ENCODE measurements around the gene BOD1L1.

BOD1L1 gene

DNA sequence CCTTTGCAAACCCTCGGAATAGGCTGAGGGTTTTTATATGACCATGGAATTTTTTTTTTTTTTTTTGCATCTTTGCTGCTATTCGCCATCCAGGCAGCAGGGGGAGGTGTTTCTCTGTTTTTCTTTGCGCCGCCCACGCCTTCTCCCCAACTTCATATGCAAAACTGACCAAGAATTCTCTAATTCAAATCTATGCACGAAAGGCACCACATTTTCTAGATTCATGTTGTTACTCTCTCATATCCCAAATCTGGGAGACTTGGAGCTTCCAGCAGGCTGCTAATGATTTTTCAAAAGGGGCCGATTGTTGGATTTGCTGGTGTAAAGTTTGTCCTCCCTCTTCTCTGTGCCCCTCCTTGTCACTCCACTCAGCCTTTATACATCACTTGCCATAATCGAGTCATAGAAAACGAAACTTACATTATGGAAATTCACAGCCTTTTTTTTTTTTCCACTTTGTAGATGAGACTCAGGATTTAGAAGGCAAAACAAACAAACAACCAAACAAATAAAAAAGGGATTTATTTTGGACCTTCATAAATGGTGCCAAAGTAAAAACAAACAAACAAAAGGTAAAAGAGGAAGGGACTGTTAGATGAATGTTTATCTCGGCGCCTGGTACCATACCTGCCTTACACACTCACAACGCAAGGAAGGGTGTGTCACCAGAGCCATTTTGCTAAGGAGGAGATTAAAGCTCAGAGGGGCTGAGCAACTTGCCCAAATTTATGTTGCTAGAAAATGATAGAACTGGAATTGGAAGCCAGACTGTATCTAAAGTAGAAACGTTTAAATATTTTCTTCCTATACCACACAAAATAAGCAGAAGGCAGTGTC, 29.3 kb upstream of the BOD1L1 start (continued):
- TF ChIP-seq EGR2 (tag by site-specific recombination; IDR thresholded peaks at IDR 0.05; ENCODE audit: low read depth) (peak; percentile 27; the same call in 1 of the 2 replicates), SETDB1 (IDR thresholded peaks at IDR 0.05; ENCODE audit: insufficient read length, low read length) (peak; percentile 80), ZFHX2 (tag by site-specific recombination; conservative IDR thresholded peaks at IDR 0.05) (peak; percentile 66), ZNF654 (tag by site-specific recombination; IDR thresholded peaks at IDR 0.05; ENCODE audit: low read depth) (peak; percentile 78), GLI4 (tag by site-specific recombination; IDR thresholded peaks at IDR 0.05) (no peak), ZNF335 (tag by site-specific recombination; conservative IDR thresholded peaks at IDR 0.05) (0 out of 2 replicates have a peak, but pooled peaks have one; percentile 19), ZNF837 (tag by site-specific recombination; IDR thresholded peaks at IDR 0.05) (no peak), HOXA7 (CRISPR knock-in tag; IDR thresholded peaks at IDR 0.05; ENCODE audit: borderline replicate concordance) (no peak), ZNF701 (tag by site-specific recombination; IDR thresholded peaks at IDR 0.05) (no peak), ZFP37 (tag by site-specific recombination; IDR thresholded peaks at IDR 0.05) (no peak), ZNF416 (tag by site-specific recombination; IDR thresholded peaks at IDR 0.05) (no peak), YY2 (tag by site-specific recombination; IDR thresholded peaks at IDR 0.05) (no peak), ZNF510 (tag by site-specific recombination; IDR thresholded peaks at IDR 0.05; ENCODE audit: insufficient replicate concordance) (peak; percentile 22)
- TF ChIP-seq, protein P1, sequence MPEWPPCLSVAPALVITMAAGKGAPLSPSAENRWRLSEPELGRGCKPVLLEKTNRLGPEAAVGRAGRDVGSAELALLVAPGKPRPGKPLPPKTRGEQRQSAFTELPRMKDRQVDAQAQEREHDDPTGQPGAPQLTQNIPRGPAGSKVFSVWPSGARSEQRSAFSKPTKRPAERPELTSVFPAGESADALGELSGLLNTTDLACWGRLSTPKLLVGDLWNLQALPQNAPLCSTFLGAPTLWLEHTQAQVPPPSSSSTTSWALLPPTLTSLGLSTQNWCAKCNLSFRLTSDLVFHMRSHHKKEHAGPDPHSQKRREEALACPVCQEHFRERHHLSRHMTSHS (tag by site-specific recombination; IDR thresholded peaks at IDR 0.05): no peak
- TF ChIP-seq, protein P2, sequence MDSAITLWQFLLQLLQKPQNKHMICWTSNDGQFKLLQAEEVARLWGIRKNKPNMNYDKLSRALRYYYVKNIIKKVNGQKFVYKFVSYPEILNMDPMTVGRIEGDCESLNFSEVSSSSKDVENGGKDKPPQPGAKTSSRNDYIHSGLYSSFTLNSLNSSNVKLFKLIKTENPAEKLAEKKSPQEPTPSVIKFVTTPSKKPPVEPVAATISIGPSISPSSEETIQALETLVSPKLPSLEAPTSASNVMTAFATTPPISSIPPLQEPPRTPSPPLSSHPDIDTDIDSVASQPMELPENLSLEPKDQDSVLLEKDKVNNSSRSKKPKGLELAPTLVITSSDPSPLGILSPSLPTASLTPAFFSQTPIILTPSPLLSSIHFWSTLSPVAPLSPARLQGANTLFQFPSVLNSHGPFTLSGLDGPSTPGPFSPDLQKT (IDR thresholded peaks at IDR 0.05; ENCODE audit: borderline replicate concordance, low read depth, low read length): no peak

DNA sequence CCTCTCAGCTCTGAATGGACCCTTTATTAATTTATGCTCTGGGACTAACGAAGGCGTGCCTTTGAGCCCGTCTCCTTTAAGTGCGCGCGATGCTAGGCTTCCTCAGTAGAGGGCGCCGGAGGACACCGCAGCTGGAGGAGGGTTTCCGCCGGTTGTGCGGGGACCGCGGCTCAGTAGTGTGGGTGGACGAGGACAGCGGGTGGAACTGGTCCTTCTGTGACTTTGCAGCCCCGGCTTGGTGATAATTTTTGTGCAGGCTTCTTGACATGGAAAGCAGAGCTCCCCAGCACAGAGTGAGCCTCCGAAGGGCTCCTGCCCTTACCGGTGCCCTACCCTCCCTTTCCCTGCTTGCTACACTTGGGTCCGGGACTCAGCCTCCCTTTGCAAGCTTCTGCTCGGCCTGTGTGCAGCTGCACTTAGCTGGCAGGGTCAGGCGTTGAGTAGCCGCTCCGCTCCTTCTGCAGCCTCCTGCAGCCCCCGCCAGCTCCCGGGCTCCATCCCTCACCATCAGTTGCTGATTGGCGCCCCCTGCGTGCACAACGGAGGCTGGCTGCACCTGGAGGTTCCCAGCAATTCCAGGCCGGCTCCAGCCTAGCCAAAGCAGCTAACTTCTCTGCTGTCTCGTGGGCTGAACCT, 26.8 kb upstream of the BOD1L1 start:
- Histone ChIP-seq H3K36me3 (ENCODE audit: control insufficient read depth in 2 of 2, insufficient read depth in 1 of 2, low read length in 2 of 2) (no peaks in the 10 kb centered on the region), H3K4me3 (ENCODE audit: low read depth, low read length) (peak overlapping the region; percentile 39), H3K9me3 (ENCODE audit: control insufficient read depth, insufficient read depth, low read depth, low read length) (no peaks in the 10 kb centered on the region), H3K4me1 (ENCODE audit: control insufficient read depth, insufficient read depth, low read length) (no peaks in the 10 kb centered on the region), H3K27ac (ENCODE audit: extremely low read depth, low read depth, low read length) (no peak overlapping the region)
- ChIA-PET CTCF (interaction anchor here (0.5 to 3.0 kb wide), 34 partner anchors 8 to 1817 kb away, joined by 3 to 48 read pairs (median 4); no protein-coding TSS in a partner anchor), POLR2A (interaction anchor here (1.2 kb wide), 1 partner anchor 26 kb away, joined by 5 read pairs; no protein-coding TSS in a partner anchor)
- TF ChIP-seq, protein P3, sequence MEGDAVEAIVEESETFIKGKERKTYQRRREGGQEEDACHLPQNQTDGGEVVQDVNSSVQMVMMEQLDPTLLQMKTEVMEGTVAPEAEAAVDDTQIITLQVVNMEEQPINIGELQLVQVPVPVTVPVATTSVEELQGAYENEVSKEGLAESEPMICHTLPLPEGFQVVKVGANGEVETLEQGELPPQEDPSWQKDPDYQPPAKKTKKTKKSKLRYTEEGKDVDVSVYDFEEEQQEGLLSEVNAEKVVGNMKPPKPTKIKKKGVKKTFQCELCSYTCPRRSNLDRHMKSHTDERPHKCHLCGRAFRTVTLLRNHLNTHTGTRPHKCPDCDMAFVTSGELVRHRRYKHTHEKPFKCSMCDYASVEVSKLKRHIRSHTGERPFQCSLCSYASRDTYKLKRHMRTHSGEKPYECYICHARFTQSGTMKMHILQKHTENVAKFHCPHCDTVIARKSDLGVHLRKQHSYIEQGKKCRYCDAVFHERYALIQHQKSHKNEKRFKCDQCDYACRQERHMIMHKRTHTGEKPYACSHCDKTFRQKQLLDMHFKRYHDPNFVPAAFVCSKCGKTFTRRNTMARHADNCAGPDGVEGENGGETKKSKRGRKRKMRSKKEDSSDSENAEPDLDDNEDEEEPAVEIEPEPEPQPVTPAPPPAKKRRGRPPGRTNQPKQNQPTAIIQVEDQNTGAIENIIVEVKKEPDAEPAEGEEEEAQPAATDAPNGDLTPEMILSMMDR (tag by site-specific recombination; IDR thresholded peaks at IDR 0.05): peak; percentile 59
- TF ChIP-seq ZNF391 (tag by site-specific recombination; IDR thresholded peaks at IDR 0.05; ENCODE audit: borderline replicate concordance, low read depth) (no peak), ZNF549 (tag by site-specific recombination; IDR thresholded peaks at IDR 0.05) (no peak), ZNF623 (tag by site-specific recombination; IDR thresholded peaks at IDR 0.05) (no peak), ZNF510 (tag by site-specific recombination; IDR thresholded peaks at IDR 0.05; ENCODE audit: insufficient replicate concordance) (no peak), ZNF521 (tag by site-specific recombination; IDR thresholded peaks at IDR 0.05) (no peak), ZBTB20 (tag by site-specific recombination; IDR thresholded peaks at IDR 0.05) (peak; percentile 78), ZFP41 (tag by site-specific recombination; IDR thresholded peaks at IDR 0.05; ENCODE audit: borderline replicate concordance) (no peak), ZNF426 (tag by site-specific recombination; IDR thresholded peaks at IDR 0.05) (no peak), ZNF157 (tag by site-specific recombination; IDR thresholded peaks at IDR 0.05) (no peak), IKZF3 (tag by site-specific recombination; IDR thresholded peaks at IDR 0.05) (no peak), ZNF239 (tag by site-specific recombination; IDR thresholded peaks at IDR 0.05) (no peak), ZNF473 (tag by site-specific recombination; IDR thresholded peaks at IDR 0.05) (no peak), TCF7L2 (IDR thresholded peaks at IDR 0.05; ENCODE audit: borderline replicate concordance, low read depth, low read length) (no peak), ZNF433 (tag by site-specific recombination; IDR thresholded peaks at IDR 0.05; ENCODE audit: low read depth) (no peak), ZNF558 (tag by site-specific recombination; IDR thresholded peaks at IDR 0.05) (no peak), ZNF169 (tag by site-specific recombination; IDR thresholded peaks at IDR 0.05) (no peak)
- TF ChIP-seq, protein P4, sequence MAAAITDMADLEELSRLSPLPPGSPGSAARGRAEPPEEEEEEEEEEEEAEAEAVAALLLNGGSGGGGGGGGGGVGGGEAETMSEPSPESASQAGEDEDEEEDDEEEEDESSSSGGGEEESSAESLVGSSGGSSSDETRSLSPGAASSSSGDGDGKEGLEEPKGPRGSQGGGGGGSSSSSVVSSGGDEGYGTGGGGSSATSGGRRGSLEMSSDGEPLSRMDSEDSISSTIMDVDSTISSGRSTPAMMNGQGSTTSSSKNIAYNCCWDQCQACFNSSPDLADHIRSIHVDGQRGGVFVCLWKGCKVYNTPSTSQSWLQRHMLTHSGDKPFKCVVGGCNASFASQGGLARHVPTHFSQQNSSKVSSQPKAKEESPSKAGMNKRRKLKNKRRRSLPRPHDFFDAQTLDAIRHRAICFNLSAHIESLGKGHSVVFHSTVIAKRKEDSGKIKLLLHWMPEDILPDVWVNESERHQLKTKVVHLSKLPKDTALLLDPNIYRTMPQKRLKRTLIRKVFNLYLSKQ (tag by site-specific recombination; IDR thresholded peaks at IDR 0.05; ENCODE audit: borderline replicate concordance): no peak
